Peyer's patch (tissue), 4 donors: ENCODE measurements around the gene CHP2.

Source experiments
- CTCF ChIP-seq, 6 experiments: fragments of 450-650 bp in 4 of 6; fragments of 200-600 bp in 2 of 6; sonication (generic) in 1 of 6; IDR thresholded peaks; one replicate each; pipeline ENCODE4 v1.5.1; 2017 to 2019; ENCODE audit warnings: antibody characterized with exemption in 6 of 6, mild to moderate bottlenecking in 3 of 6, moderate library complexity in 1 of 6
- POLR2A ChIP-seq, 2 donors: fragments of 450-650 bp; IDR thresholded peaks; one replicate each; pipeline ENCODE4 v1.5.1; 2017; ENCODE audit warnings: antibody characterized with exemption in 2 of 2, mild to moderate bottlenecking in 2 of 2, moderate library complexity in 2 of 2

DNA sequence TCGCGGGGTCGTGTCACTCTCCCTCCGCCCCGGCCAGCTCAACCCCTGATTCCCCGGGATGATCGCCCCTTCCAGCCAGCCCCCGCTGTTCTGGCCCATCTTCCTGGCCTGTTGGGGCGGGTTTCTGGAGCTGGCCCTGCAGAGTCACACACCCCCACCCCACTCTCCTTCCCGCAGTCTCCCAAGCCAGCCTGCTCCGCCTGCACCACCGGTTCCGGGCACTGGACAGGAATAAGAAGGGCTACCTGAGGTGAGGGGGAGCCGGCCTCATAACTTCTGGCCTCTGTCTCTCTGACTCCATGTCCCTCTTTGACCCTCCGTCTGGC is 621 bp downstream of the CHP2 start:
- TF ChIP-seq POLR2A (IDR thresholded peaks at IDR 0.05) (no peak), CTCF (IDR thresholded peaks at IDR 0.05) (no peak)
